Amniotic epithelial cell (primary cell): Measurements from ENCODE around the gene DLX3.

Source experiments
- DNase-seq: peaks from one replicate; pipeline ENCODE4 v3.0.0-alpha.2; 2010; ENCODE audit warnings: low read depth

The DLX3 gene

GRCh38 chr17:50023520-50023919, 28.5 kb upstream of the DLX3 start:
- no peak for DNase-seq

- no peak for DNase-seq
These were observed 27.6 kb upstream of the DLX3 start for GRCh38 chr17:50022463-50023130.

- DNase-seq, result no peak
These were observed 26.8 kb upstream of the DLX3 start for GRCh38 chr17:50021681-50022370.

- no peak for DNase-seq
These were observed 26.0 kb upstream of the DLX3 start for GRCh38 chr17:50020841-50021599.

GRCh38 chr17:50018909-50019308, 23.9 kb upstream of the DLX3 start:
- DNase-seq, result no peak

GRCh38 chr17:50015146-50015545, 20.1 kb upstream of the DLX3 start:
- no peak for DNase-seq

- DNase-seq, result no peak
These were observed 19.6 kb upstream of the DLX3 start for GRCh38 chr17:50014471-50015088.

- no peak for DNase-seq
These were observed 18.1 kb upstream of the DLX3 start for GRCh38 chr17:50013079-50013478.

GRCh38 chr17:50009282-50009681, 14.3 kb upstream of the DLX3 start:
- DNase-seq, result no peak

- no peak for DNase-seq
These were observed 8.9 kb upstream of the DLX3 start for GRCh38 chr17:50003911-50004310.

- no peak for DNase-seq
These were observed 4.0 kb upstream of the DLX3 start for GRCh38 chr17:49998836-49999511.

GRCh38 chr17:49997773-49998703, 3.0 kb upstream of the DLX3 start:
- peak; percentile 68 for DNase-seq

GRCh38 chr17:49997301-49997650, 2.3 kb upstream of the DLX3 start:
- DNase-seq, result no peak

- DNase-seq, result no peak
These were observed 1.7 kb upstream of the DLX3 start for GRCh38 chr17:49996495-49997300.

- DNase-seq, result no peak
These were observed 1.1 kb upstream of the DLX3 start for GRCh38 chr17:49996121-49996494.

- no peak for DNase-seq
These were observed 654 bp downstream of the DLX3 start for GRCh38 chr17:49994085-49995054.

GRCh38 chr17:49993423-49994060, 1.5 kb downstream of the DLX3 start:
- DNase-seq, result no peak

GRCh38 chr17:49992933-49993422, 2.0 kb downstream of the DLX3 start:
- no peak for DNase-seq
